ENCODE data around the gene ART3. TPM values are rescaled to one million over a fixed set of nuclear protein-coding genes. Genes with fewer than 3 reads are reported as not detected.

ART3 gene
- total RNA-seq, 1 experiment from 2014 or later = not detected

GRCh38 chr4:76074993-76075600 lies 588 bp downstream of the ART3 start:
- no peaks in the 10 kb centered on the region for H3K9me3 ChIP-seq (ENCODE audit: control insufficient read depth, insufficient read depth, low read depth, low read length)
- no peak overlapping the region for H3K27ac ChIP-seq (ENCODE audit: low read length)
- no TSS peak for BruUV-seq (replicated peaks)
- no peak for ATAC-seq
- no peak for DNase-seq (ENCODE audit: low read depth, low spot score)
- no peaks in the 10 kb centered on the region for H3K27me3 ChIP-seq (ENCODE audit: control insufficient read depth, insufficient read depth, low read length)
- no peak overlapping the region for H3K4me3 ChIP-seq (ENCODE audit: low read depth in 2 of 2, low read length in 2 of 2)
- TF ChIP-seq REST (IDR thresholded peaks at IDR 0.05; ENCODE audit: insufficient read depth in 1 of 2, low read depth in 2 of 2, low read length in 1 of 2) = no peak
- no peak for TF ChIP-seq SIN3A (IDR thresholded peaks at IDR 0.05; ENCODE audit: borderline replicate concordance, insufficient read depth, low read depth, low read length)
- no peak for TF ChIP-seq CTCF (IDR thresholded peaks at IDR 0.05)
- no peak for TF ChIP-seq POLR2AphosphoS5 (IDR thresholded peaks at IDR 0.05; ENCODE audit: low read depth, low read length)
- no peak for TF ChIP-seq TCF7L2 (IDR thresholded peaks at IDR 0.05; ENCODE audit: low read depth, low read length)
- in situ Hi-C loops (cut with HindIII; ENCODE audit: low pct_unique_long_range_greater_than_20kb, low sequenced_read_pairs) (no loop called here), intact Hi-C loops (cut with micrococcal nuclease; ENCODE audit: unreplicated experiment) (no loop called here)
- ChIA-PET POLR2A (interaction anchor here (0.5 to 0.7 kb wide), 2 partner anchors 211 to 798 kb away, joined by 3 to 4 read pairs; no protein-coding TSS in a partner anchor), CTCF (no interaction called here)
- H3K36me3 ChIP-seq (ENCODE audit: control insufficient read depth, insufficient read depth, low read length) = no peaks in the 10 kb centered on the region
- no peaks in the 10 kb centered on the region for H3K4me1 ChIP-seq (ENCODE audit: control insufficient read depth, insufficient read depth, low read length)

- BruUV-seq (replicated peaks) = no TSS peak
- TF ChIP-seq SIN3A (IDR thresholded peaks at IDR 0.05; ENCODE audit: borderline replicate concordance, insufficient read depth, low read depth, low read length) (no peak), POLR2AphosphoS5 (IDR thresholded peaks at IDR 0.05; ENCODE audit: low read depth, low read length) (no peak), TCF7L2 (IDR thresholded peaks at IDR 0.05; ENCODE audit: low read depth, low read length) (no peak), REST (IDR thresholded peaks at IDR 0.05; ENCODE audit: insufficient read depth in 1 of 2, low read depth in 2 of 2, low read length in 1 of 2) (no peak), CTCF (IDR thresholded peaks at IDR 0.05) (no peak)
- CTCF ChIA-PET = no interaction called here
Measured at GRCh38 chr4:76078033-76078613, 3.6 kb downstream of the ART3 start.

More at GRCh38 chr4:76078033-76078613, 3.6 kb downstream of the ART3 start:
- ATAC-seq (no peak), DNase-seq (ENCODE audit: low read depth, low spot score) (no peak)
- Histone ChIP-seq H3K27me3 (ENCODE audit: control insufficient read depth, insufficient read depth, low read length) (no peaks in the 10 kb centered on the region), H3K4me3 (ENCODE audit: low read depth in 2 of 2, low read length in 2 of 2) (no peak overlapping the region), H3K36me3 (ENCODE audit: control insufficient read depth, insufficient read depth, low read length) (no peaks in the 10 kb centered on the region), H3K4me1 (ENCODE audit: control insufficient read depth, insufficient read depth, low read length) (no peaks in the 10 kb centered on the region), H3K27ac (ENCODE audit: low read length) (no peak overlapping the region), H3K9me3 (ENCODE audit: control insufficient read depth, insufficient read depth, low read depth, low read length) (no peaks in the 10 kb centered on the region)
- intact Hi-C loops (cut with micrococcal nuclease; ENCODE audit: unreplicated experiment) = no loop called here
- POLR2A ChIA-PET = no interaction called here
- in situ Hi-C loops (cut with HindIII; ENCODE audit: low pct_unique_long_range_greater_than_20kb, low sequenced_read_pairs) = no loop called here

Measured in Panc1 (cell line).